RWPE2 (cell line): ENCODE results near the gene TMEM259.

Experiments
- ATAC-seq: fragments of 200-7000 bp; cut with Tn5 transposase; 3 replicates; pipeline ENCODE4 v1.9.1; 2021; ENCODE audit warnings: low read depth
- DNase-seq: peaks from one replicate; pipeline ENCODE4 v3.0.0-alpha.2; 2020; ENCODE audit warnings: low spot score
- H3K27ac ChIP-seq: fragments of 450-650 bp; 2 replicates; pipeline ENCODE4 v1.5.1; 2017; ENCODE audit warnings: mild to moderate bottlenecking; ENCODE audit not compliant: poor library complexity, severe bottlenecking
- H3K27me3 ChIP-seq: fragments of 250-450 bp; sonication (Bioruptor Pico); 2 replicates; pipeline ENCODE4 v1.5.1; 2021; ENCODE audit warnings: mild to moderate bottlenecking, moderate library complexity; ENCODE audit not compliant: insufficient read depth, poor library complexity, severe bottlenecking
- H3K36me3 ChIP-seq: fragments of 250-450 bp; sonication (Bioruptor Pico); 2 replicates; pipeline ENCODE4 v1.5.1; 2020; ENCODE audit warnings: low read depth, mild to moderate bottlenecking, moderate library complexity
- H3K4me1 ChIP-seq: fragments of 250-450 bp; sonication (Bioruptor Pico); 2 replicates; pipeline ENCODE4 v1.5.1; 2021; ENCODE audit warnings: mild to moderate bottlenecking, moderate library complexity; ENCODE audit not compliant: insufficient read depth, poor library complexity, severe bottlenecking
- H3K4me3 ChIP-seq: fragments of 250-450 bp; sonication (Bioruptor Pico); 2 replicates; pipeline ENCODE4 v1.5.1; 2021; ENCODE audit warnings: mild to moderate bottlenecking, moderate library complexity; ENCODE audit not compliant: severe bottlenecking
- H3K9me3 ChIP-seq: fragments of 250-450 bp; sonication (Bioruptor Pico); 2 replicates; pipeline ENCODE4 v1.5.1; 2021; ENCODE audit warnings: mild to moderate bottlenecking, moderate library complexity; ENCODE audit not compliant: severe bottlenecking
- CTCF ChIP-seq: fragments of 450-650 bp; IDR thresholded peaks from one replicate; pipeline ENCODE4 v1.5.1; 2017; ENCODE audit warnings: mild to moderate bottlenecking, moderate library complexity; ENCODE audit not compliant: poor library complexity, severe bottlenecking

TMEM259 gene

GRCh38 chr19:961866-962620, 58.9 kb downstream of the TMEM259 start:
- 0 out of 3 replicates have a peak, but pooled peaks have one; percentile 41 for ATAC-seq
- no peak for TF ChIP-seq CTCF
- H3K4me1 ChIP-seq: peaks cover 10% of the 10 kb centered on the region
- H3K9me3 ChIP-seq: no peaks in the 10 kb centered on the region
- no peak overlapping the region for H3K4me3 ChIP-seq
- no peaks in the 10 kb centered on the region for H3K27me3 ChIP-seq
- peaks cover 15% of the 10 kb centered on the region for H3K36me3 ChIP-seq
- no peak overlapping the region for H3K27ac ChIP-seq
- DNase-seq: no peak

- no peak overlapping the region for H3K4me3 ChIP-seq
- TF ChIP-seq CTCF: no peak
- peaks cover 9% of the 10 kb centered on the region for H3K36me3 ChIP-seq
- no peaks in the 10 kb centered on the region for H3K9me3 ChIP-seq
- H3K27me3 ChIP-seq: no peaks in the 10 kb centered on the region
- H3K27ac ChIP-seq: no peak overlapping the region
- no peak for ATAC-seq
- H3K4me1 ChIP-seq: peaks cover 15% of the 10 kb centered on the region
- DNase-seq: no peak
Measured at GRCh38 chr19:960601-960938, 60.4 kb downstream of the TMEM259 start.

- Histone ChIP-seq H3K36me3 (peaks cover 4% of the 10 kb centered on the region), H3K27ac (no peak overlapping the region), H3K4me3 (no peak overlapping the region), H3K4me1 (peaks cover 15% of the 10 kb centered on the region), H3K9me3 (no peaks in the 10 kb centered on the region), H3K27me3 (no peaks in the 10 kb centered on the region)
- no peak for DNase-seq
- no peak for TF ChIP-seq CTCF
- ATAC-seq: no peak
Measured at GRCh38 chr19:960020-960419, 60.9 kb downstream of the TMEM259 start.
